ENCODE measurements around the gene NKAPD1.
"Not testable (repeated sequence)": the region's sequence is repeated elsewhere in the genome, so short reads cannot be mapped to it uniquely, and the experiment has no call there.

DNA sequence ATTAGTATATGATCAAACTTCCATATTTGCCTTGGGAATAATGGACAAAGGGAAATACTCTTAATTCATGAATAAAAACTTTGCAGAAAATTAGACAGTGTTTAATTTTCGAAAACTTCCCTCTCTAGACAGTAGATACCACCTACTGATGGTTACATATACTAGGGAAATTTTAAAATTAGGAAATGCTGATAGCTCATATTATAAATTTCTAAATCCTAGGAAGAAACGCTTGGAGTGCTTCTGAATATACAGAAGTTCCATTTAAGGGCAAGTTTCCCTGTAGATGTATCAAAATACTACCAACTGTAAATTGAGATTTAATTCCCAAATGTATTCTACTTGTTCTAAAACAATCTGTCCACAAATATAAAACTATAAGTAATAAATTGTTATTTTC is 21.2 kb downstream of the NKAPD1 start:
- TF ChIP-seq, protein P1, sequence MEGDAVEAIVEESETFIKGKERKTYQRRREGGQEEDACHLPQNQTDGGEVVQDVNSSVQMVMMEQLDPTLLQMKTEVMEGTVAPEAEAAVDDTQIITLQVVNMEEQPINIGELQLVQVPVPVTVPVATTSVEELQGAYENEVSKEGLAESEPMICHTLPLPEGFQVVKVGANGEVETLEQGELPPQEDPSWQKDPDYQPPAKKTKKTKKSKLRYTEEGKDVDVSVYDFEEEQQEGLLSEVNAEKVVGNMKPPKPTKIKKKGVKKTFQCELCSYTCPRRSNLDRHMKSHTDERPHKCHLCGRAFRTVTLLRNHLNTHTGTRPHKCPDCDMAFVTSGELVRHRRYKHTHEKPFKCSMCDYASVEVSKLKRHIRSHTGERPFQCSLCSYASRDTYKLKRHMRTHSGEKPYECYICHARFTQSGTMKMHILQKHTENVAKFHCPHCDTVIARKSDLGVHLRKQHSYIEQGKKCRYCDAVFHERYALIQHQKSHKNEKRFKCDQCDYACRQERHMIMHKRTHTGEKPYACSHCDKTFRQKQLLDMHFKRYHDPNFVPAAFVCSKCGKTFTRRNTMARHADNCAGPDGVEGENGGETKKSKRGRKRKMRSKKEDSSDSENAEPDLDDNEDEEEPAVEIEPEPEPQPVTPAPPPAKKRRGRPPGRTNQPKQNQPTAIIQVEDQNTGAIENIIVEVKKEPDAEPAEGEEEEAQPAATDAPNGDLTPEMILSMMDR (IDR thresholded peaks at IDR 0.05): not testable (repeated sequence)
- TF ChIP-seq EP300, POLR2AphosphoS5 (IDR thresholded peaks at IDR 0.05): not testable (repeated sequence)
